ENCODE measurements around the gene ZNF514.

GRCh38 chr2:95208106-95208505 is 48.5 kb upstream of the ZNF514 start:
- TF ChIP-seq CTCF (conservative IDR thresholded peaks at IDR 0.05) (no peak), ZFX (IDR thresholded peaks at IDR 0.05) (no peak)
